DOHH2 (cell line): ENCODE data around the gene TPM1.

Experiments
- CTCF ChIP-seq: fragments of 200-600 bp; sonication (generic); IDR thresholded peaks from one replicate; pipeline ENCODE4 v1.5.1; 2014; ENCODE audit warnings: antibody characterized with exemption, mild to moderate bottlenecking, low read depth, low read length; ENCODE audit not compliant: poor library complexity, severe bottlenecking
- EZH2phosphoT487 ChIP-seq: fragments of 200-600 bp; sonication (generic); IDR thresholded peaks from 2 replicates; pipeline ENCODE4 v1.6.1; 2017; ENCODE audit warnings: borderline replicate concordance, mild to moderate bottlenecking, antibody characterized with exemption, low read length, moderate library complexity, mixed read lengths

- TF ChIP-seq CTCF: no peak
- TF ChIP-seq EZH2phosphoT487: no peak
These were observed 30.1 kb upstream of the TPM1 start for GRCh38 chr15:63012444-63012843.
